A172 (cell line): Measurements from ENCODE around the gene ARL6IP5. TPM values are rescaled to one million over a fixed set of nuclear protein-coding genes. Genes with fewer than 3 reads are reported as not detected.

Experiments
- total RNA-seq: library from RNA; depleted of rRNA; stranded (reverse); fragments of >200 nt; shearing (Covaris generic); gene quantifications from 2 replicates; pipeline ENCODE4 v1.2.3, GENCODE V29; 2014; rRNA removed

Gene ARL6IP5
- total RNA-seq, 1 experiment from 2014 or later, result 109 TPM

Other genes with a start within 250 kb of the ARL6IP5 start
- not detected in 2 replicates for gene TAFA4, start 152.4 kb upstream of the ARL6IP5 start, total RNA-seq
- 16.8 and 16.9 TPM in 2 replicates for gene EOGT, start 71.3 kb upstream of the ARL6IP5 start, total RNA-seq
- gene TMF1, start 32.6 kb upstream of the ARL6IP5 start, total RNA-seq, result 20.3 and 24.4 TPM in 2 replicates
- 75.4 and 83.1 TPM in 2 replicates for gene UBA3, start 4.6 kb upstream of the ARL6IP5 start, total RNA-seq
- not detected in 2 replicates for gene LMOD3, start 37.7 kb downstream of the ARL6IP5 start, total RNA-seq